Stimulated activated CD8-positive, alpha-beta memory T cell treated with anti-CD3 and anti-CD28 coated beads, Interleukin-2, amount 100 ng/mL, for 1 hour (primary cell): Measurements from ENCODE around the gene XPO5.
"Not testable (repeated sequence)": the region's sequence is repeated elsewhere in the genome, so short reads cannot be mapped to it uniquely, and the experiment has no call there.

Experiments used
- DNase-seq, 2 donors: peaks; one replicate each; pipeline ENCODE4 v3.0.0-alpha.2; 2020; ENCODE audit warnings: low read depth in 2 of 2

Gene XPO5

DNA sequence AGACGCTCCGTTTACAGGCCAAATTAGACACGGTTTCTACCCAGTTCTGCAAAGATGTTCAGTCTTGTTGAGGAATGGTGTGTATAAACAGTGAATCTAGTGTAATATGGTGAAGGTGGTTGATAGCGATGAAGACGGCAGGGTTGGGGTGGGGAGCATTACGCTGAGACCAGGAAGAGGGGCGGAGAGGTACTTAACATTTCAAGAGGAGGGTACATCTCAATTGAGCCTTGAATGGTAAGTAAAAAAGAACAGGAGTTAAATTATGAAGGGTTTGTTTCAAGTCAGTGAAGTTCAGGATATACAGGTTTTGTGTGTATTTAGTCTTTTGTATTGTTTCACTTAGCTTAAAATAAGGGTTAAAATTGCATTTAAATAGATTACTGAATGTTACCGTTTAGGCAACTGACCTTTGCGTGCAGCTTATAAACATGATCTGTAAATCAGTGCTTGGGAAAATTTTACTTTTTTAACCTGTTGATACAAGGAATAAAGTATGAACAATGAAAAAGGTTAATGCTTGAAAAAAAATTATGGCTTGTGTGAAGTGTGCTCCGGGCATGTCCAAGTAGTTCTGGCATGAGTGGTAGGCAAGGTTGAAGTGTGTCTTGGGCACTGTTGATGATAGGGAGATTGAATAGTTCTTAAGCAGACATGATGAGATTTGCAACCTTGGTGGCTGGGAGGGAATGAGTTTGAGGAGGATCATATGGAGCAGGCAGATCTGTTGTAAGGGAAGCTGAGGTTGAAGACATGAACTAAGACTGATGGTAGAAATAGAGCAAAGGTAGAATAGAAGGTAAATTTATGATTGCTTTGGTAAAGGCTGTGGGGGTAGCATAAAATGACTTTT lies 58.1 kb downstream of the XPO5 start:
- DNase-seq = no peak

DNA sequence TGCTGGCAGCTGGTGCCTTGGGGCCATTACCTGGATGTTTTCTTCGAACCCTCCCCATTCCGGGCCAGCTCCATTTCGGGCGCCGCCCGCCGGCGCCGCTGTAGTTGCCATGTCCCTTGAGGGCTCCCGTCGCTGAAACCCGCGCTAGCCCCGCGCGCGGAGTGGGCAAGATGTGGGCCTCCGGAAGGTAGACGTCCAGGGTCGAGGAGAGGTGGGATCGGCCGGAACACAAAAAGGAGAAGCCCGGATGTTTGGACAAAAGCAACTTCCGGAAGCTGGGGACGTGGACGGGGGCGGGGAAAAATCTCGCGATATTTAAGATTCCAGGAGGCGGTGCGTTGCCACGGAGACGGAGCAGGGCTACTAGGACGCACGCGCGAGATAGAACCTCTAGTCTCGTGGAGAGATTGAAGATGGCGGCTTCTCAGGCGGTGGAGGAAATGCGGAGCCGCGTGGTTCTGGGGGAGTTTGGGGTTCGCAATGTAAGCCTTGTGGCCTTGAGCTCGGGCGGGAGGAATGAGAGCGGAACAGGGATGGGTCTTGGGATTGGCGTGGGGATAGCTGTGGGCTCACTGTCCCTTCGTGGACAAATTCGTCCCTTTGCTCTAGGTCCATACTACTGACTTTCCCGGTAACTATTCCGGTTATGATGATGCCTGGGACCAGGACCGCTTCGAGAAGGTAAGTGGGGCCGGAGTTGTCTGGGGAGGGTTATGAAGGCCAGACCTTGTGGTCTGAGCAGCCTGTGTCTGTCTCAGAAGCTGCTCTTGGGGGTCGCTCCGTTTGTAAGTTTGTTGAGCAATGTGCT lies 58.9 kb downstream of the XPO5 start, which contains the start of the genes POLR1C and YIPF3:
TSS of gene POLR1C (plus strand) at position 393 of the 808 bp plus-strand sequence. CDS start at position 414, 21 bp downstream.
TSS of gene YIPF3 (minus strand) at position 230 of the 808 bp plus-strand sequence. CDS start at position 111, 119 bp downstream.
- DNase-seq = peak; percentile 95 to 96

DNA sequence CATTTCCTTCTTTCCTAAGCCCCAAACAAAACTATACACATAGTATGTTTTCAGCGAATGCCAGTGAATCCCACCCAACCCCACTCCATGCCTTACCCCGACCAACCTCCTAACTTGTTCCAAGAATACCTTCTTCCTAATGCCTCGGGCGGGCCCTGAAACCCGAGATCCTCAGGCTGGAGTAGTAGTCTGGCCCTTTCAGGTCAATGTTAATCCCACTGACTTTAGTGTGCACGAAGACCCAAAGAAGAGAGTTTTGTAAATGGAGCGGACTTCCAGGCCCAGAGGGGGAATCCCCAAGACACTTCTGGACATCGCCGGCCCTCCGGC lies 59.5 kb downstream of the XPO5 start:
- DNase-seq = no peak

DNA sequence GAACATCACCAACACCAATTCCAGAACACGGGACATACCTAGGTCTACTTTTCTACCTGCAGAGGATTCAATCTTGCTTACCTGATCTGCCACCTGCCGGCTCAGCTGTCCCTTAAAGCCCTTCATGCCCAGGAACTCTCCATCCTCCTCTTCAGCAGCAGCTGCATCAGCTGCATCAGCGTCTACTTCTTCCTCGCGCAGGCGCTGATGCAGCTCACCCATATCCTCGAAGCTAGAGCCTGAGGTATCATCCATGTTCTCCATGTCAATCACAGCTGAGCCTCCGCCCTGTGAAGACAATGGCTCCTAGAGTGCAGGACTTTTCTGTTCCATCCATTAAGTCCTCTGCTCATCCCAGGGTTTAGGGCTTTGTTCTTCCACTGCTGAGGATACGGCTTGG lies 60.0 kb downstream of the XPO5 start:
- DNase-seq = no peak

DNA sequence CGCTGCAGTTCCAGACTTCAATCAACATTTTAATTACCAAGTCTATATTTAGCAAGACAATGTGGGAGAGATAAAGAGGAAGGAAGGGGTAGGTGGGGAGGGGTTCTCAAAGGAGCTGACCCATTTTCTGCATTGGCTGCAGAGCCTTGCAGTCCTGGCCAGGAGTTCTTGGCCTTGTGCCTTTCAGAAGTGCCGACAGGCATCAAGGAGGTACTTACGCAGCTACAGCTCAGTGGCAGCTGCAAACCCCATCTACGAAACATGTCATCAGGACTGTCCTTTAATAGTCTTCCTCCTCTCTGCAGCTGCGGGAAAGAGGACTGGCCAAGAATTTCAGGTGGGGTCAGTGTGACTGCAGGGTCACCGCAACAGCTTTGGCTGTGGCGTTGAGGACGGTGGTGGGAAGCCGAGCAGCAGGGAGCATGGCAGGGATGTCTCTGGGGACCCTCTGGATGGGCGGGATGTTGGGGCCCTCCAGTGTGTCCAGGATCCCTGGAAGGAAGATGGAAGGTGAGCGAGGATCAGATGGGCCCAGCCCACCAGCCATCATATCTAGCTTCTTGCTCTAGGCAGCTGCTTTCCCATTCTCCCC lies 63.9 kb downstream of the XPO5 start:
- DNase-seq = no peak

DNA sequence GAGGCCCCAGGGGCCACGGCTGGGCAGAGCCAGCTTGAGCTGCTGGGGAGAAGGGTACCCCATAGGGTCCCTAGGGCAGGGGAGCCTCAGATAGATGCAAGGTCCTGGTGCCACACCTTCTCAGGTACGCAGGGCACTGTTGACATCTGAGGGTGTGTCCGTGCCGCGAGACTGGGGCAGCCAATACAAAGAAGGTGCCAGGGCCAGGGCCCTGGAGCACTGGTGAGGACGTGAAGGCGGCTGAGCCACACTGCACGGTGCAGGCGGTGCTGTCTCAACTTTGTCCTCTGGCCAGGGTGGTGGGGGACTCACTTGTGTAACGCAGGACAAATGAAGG lies 65.0 kb downstream of the XPO5 start:
- no peak for DNase-seq

DNA sequence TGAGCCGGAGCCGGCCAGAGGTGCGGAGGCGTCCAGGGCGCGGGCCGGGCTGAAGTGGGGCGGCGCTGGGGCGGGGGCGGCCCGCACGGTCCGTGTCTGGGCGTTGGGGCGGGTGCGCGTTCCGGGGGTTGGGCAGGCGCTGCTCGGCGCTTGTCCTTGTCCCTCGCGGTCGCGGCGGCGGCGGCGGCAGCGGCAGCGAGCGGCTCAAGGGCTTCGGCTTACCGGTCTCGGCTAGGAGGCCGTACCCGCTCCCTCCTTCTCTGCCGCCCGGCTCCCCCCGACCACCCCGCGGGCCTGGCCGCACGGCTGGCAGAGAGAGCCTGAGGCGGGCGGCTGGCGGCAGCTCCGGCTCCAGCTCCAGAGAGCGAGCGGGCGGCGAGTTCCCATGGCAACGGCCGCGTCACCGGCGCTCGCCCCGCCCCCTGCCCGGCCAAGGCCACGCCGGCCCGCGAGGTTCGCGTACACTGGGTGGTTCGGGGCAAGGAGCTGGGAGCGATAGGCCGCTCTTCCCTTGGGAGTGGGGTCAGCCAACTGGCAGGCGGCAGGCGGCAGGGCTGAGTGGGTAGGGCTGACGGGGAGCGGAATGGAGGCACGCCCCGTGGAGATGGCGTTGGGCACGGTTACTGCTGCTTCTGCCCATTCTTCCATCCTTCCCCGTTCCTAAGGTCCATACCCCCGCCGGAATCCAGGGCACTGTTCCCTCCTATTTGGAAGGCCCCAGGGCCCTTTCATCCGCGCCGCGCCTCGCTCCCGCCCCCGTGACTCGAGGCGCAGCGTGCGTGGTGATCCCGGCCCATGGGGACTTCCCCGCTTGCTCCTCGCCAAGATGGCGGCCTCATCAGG lies 65.6 kb downstream of the XPO5 start, which contains the start of gene LRRC73:
TSS of gene LRRC73 (minus strand) at position 363 of the 843 bp plus-strand sequence. CDS start 561 bp downstream, outside the sequence.
- peak; percentile 64 to 65 for DNase-seq

DNA sequence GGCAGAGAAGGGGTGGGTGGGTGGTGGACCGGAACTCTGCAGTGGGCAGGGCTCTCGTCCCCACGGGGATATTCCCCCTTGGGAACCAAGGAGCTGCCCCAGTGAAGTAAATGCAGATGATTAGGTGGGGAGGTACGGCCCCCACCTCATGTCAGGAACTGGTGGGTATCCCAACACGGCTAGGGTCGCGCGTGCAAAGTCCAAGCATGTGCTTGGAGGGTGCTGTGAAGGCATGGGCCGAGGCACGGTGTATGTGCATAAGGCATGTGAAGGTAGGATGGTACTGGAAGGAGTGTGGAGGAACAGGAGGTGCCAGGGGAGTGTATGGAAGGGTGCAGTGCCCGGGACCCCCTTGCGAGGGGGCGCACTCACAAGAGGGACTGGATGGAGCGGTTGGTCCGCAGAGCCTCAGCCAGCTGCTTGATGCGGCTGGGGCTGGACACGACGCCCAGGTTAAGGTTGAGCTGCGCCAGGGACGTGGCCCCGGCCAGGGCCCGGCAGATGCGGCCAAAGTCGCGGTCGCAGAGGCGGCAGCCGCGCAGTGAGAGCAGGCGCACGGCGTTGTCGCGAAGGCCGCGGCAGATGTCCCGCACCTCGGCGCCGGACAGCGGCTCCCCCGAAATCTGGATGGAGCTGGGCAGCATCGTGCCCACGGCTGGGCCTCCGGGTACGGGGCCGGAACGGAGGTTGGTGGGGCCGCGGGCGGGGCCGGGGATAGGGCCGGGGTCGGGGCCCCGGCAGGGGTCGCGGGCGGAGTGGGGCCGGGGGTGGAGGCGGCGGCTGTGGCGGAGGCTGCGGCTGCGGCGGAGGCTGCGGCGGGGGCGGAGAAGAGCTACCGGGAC lies 66.5 kb downstream of the XPO5 start:
- no peak for DNase-seq

DNA sequence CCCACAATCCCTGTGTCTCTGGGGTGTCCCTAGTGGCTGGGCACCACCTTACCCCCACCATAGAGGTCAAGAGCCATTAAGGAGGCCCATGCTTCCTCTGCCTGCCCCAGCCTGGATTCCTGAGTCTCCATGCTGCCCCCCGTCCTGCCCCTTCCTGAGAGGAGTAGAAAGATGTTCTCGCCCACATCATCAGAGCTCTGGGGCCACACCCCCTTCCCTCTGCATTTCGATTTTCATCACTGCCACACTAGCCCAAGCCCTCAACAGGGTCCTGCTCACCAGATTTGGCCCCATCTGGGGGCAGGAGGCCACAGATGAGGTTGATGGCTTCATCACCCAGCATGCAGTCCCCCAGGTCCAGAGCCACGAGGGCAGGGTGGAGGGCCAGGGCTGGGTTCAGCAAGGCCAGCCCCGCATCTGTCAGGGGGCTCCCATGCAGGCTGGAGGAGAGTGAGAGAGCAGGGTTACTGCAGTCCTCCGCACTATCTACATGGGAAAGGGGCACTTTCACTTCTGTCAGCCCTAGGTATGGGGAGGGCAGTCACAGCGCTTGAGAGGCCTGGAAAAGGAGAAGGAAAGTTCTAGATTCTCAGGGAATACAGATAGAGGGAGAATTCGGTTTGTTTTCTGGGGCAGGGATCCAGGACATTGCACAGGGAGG lies 67.2 kb downstream of the XPO5 start:
- no peak for DNase-seq

DNA sequence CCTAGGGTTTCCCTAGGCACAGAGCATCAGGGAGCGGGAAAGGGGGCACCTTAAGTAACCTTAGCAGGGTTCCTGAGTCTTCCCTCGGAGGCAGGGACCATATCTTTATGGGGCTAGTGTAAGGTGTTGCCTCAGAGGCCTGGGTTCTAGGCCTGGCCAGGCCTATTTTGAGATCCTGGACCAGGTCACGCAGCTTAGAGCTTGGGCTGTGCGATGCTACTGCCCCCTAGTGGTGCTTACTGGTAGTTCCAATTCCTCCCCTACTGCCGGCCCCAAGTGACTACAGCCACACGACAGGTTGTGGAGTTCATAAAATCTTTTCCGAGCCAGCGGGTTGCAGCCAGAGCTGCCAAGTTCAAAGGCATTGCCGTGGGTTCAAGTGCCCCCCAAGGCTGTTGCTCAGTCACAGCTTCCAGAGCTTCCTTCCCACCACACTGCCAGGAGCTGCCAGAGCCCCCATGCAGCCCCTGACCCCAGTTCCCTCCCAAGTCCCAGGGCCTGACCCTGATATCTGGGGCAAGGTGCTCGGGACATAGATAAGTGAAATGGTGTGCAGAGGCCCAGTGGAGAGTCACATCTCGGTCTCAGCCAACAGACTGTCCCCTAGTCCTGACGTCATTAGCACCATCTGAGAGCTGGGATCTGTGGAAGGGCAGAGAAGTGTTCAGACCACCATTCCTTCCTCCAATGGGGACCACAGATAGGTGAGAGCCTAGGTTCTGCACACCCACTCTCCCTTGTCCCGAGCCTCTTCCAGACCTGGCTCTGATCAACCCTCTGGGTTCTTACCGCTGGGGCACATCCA lies 69.0 kb downstream of the XPO5 start:
- peak; percentile 58 to 63 for DNase-seq

DNA sequence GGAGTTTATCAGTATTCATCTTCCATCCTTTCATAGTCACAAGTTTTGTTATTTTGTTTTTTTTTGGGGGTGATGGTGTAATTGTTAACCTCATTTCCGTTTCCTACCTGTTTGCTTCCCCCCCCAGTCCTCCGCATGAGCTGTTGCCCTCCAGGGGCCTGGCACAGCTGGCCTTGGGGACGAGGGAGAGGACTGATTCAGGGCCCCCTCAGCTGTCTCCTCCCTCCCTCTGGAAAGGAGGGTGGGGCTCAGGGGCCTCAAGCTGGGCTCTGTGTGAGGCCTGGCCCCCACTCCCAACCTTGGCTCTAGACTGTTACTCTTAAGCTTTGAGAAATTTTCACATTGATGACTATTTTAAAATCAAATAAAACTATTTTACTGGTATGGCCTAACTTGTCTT lies 69.7 kb downstream of the XPO5 start:
- DNase-seq = no peak

DNA sequence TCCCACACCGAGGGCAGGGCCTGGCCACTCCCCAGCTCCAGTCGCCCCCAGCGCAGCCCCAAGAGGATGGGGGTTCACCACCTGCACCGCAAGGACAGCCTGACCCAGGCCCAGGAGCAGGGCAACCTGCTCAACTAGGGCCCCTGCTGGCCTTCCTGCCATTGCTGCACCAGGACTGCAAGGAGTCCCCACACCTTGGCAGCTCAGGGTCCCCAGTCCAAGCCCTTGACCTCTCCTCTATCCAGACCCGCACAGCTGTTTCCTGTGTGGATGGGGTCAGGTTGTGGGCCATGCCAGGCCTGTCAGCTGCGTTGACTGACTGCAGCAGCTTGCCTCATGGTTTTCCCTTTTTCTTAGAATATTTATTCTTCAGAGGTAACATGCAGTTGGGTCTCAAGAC lies 70.1 kb downstream of the XPO5 start:
- no peak for DNase-seq

DNA sequence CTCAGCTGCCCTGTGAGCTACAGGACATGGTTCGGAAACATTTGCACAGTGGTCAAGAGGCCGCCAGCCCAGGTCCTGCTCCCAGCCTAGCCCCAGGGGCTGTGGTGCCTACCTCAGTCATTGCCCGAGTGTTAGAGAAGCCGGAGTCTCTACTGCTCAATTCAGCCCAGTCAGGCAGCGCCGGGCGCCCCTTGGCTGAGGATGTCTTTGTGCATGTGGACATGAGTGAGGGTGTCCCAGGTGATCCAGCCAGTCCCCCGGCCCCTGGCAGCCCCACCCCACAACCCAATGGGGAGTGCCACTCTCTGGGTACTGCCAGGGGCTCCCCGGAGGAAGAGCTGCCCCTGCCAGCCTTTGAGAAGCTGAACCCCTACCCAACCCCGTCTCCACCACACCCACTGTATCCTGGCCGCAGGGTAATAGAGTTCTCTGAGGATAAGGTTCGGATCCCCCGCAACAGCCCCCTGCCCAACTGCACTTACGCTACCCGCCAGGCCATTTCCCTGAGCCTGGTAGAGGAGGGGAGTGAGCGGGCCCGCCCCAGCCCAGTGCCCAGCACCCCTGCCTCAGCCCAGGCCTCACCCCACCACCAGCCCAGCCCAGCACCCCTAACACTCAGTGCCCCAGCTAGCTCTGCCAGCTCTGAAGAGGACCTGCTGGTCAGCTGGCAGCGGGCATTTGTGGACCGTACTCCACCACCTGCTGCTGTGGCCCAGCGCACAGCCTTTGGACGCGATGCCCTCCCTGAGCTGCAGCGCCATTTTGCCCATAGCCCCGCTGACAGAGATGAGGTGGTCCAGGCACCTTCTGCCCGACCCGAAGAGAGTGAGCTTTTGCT lies 70.9 kb downstream of the XPO5 start:
- no peak for DNase-seq

DNA sequence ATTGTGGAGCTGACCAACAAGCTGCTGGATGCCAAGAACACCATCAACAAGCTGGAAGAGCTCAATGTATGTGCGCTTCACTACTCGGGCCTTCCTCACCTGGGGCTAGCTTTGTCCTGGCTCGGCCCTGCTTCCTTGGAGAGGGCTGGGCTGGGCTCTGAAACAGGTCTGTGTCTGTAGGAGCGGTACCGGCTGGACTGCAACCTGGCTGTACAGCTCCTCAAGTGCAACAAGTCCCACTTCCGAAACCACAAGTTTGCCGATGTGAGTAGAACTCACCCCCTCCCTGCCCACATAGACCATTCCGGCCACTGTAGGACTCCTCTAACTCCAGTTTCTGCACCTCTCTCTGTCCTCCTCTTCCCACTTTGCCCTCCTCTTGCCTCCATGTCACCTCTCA lies 72.4 kb downstream of the XPO5 start:
- no peak for DNase-seq

DNA sequence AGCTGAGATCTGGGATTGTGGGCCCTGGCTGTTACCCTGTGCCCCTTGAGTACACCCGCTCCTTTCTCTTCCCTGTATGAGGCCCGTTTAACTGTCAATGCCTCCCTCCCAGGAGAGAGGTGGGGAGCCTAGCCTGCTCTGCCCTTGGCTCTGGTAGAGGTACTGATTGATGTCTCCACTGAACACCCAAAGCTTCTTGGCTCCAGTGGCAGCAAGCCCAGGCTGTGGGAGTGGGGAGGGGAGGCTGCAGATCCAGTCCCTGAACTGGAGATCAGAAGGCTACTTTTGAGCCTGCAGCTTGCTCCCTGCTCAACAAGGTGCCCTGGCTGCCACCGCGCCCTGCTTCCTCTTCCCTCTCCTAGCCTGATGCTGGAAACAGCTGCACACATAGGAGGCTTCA lies 73.2 kb downstream of the XPO5 start:
- DNase-seq = no peak

DNA sequence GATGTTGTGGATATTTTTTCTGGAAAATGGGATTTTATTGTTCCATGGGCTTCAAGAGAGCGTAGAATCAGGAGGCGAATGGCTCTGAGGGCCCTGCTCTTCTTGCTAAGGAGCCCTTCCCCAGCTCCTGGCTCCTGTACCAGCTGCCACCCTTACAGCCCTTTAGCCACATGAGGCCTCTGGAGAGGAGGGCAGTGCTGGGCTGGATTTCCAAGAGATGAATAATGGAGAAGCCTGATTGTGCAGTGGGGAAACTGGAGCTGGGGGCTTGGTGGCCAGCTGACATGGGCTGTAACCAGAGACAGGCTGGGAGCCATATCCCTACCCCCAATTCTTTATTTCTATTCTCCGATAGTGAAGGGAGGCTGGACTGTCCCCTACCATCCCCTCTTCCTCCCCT lies 74.9 kb downstream of the XPO5 start:
- no peak for DNase-seq

DNA sequence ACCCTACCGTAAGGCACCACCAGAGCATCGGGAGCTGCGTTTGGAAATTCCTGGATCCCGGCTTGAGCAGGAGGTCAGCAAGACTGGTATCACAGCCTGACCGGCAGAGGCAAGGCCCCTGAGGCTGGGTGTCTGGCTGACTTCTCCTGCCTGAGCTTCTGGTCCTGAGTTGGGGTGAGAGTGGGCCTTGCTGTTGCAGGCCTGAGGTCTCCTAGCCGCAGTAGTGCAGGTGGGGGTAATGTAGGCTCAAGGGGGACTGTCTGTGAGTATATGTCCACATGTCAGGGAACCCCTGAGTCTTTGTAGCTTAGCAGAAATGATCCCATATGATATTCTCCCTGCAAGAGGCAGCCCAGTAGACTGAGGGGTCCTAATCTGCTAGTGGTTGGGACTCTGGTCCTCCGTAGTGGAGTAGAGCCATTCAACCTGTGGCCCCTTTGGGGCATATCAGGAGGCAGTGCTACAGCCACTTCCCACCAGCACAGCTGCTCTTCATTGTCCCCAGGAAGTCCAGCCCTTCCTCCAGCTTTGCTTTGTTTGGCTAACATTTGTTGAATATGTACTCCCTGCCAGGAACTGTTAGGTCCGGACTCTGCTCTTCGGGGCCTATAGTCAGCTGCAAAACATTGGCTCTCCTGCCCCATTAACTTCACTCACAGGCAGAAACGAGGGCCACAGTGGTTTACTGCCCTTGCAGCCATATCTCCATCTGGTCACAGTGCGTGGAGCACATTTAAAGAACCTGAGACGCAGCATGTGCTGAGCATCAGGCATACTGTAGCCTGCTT lies 76.6 kb downstream of the XPO5 start:
- DNase-seq = no peak

DNA sequence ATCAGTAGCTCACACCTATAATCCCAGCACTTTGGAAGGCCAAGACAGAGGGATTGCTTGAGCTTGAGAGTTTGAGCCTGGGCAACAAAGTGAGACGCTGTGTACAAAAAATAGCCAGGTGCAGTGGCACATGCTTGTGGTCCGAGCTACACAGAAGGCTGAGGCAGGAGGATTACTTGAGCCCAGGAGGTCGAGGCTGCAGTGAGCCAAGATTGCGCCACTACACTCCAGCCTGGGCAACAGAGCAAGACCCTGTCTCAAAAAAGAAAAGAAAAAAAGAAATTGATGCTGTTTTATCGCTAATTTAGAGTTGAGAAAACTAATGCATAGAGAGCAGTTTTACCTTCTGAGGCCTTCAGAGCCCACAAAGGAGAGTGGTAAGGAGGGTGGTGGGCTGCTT lies 77.5 kb downstream of the XPO5 start:
- DNase-seq = not testable (repeated sequence)
